Naive thymus-derived CD4-positive, alpha-beta T cell (primary cell): ENCODE results near the gene NADK. TPM values are rescaled to one million over a fixed set of nuclear protein-coding genes. Genes with fewer than 3 reads are reported as not detected.
"Not testable (repeated sequence)": the region's sequence is repeated elsewhere in the genome, so short reads cannot be mapped to it uniquely, and the experiment has no call there.

Experiments used
- ATAC-seq: fragments of 150-1000 bp; cut with Tn5 transposase; 2 replicates; pipeline ENCODE4 v1.10.0; 2021; ENCODE audit warnings: mild to moderate bottlenecking, moderate library complexity
- CTCF ChIA-PET: fragments of 350-600 bp; sonication (Branson Sonifier 250); formaldehyde crosslinking; loops from one replicate; lab custom pipeline; 2021; ENCODE audit warnings: antibody characterized with exemption; lab: Charles Lee
- POLR2A ChIA-PET: fragments of 350-600 bp; sonication (Branson Sonifier 250); formaldehyde crosslinking; loops from one replicate; lab custom pipeline; 2021; ENCODE audit warnings: antibody characterized with exemption, inconsistent platforms; lab: Charles Lee
- DNase-seq, 9 donors: peaks; one replicate each; pipeline versions ENCODE4 v3.0.0 to v3.0.0-alpha.2; 2020 to 2022; ENCODE audit warnings: mixed read lengths in 1 of 9
- H3K27ac ChIP-seq: one replicate; pipeline ENCODE4 v1.7.0; 2013; ENCODE audit warnings: mild to moderate bottlenecking, low read depth, low read length, moderate library complexity
- H3K27me3 ChIP-seq, 2 donors: one replicate each; pipeline ENCODE4 v1.7.0; 2013; ENCODE audit warnings: low read length in 2 of 2, mild to moderate bottlenecking in 2 of 2, moderate library complexity in 2 of 2; ENCODE audit not compliant: control insufficient read depth in 2 of 2, insufficient read depth in 2 of 2
- H3K36me3 ChIP-seq, 3 experiments: 1 replicate in 2 of 3; 2 replicates in 1 of 3; pipeline ENCODE4 v1.7.0; 2013; ENCODE audit warnings: low read length in 3 of 3, mild to moderate bottlenecking in 3 of 3, moderate library complexity in 1 of 3; ENCODE audit not compliant: insufficient read depth in 3 of 3, control insufficient read depth in 2 of 3
- H3K4me1 ChIP-seq, 2 donors: one replicate each; pipeline ENCODE4 v1.7.0; 2013; ENCODE audit warnings: low read length in 2 of 2, mild to moderate bottlenecking in 2 of 2, moderate library complexity in 1 of 2; ENCODE audit not compliant: control insufficient read depth in 2 of 2, insufficient read depth in 2 of 2
- H3K4me3 ChIP-seq: 2 replicates; pipeline ENCODE4 v1.7.0; 2013; ENCODE audit warnings: mild to moderate bottlenecking, low read length
- H3K9me3 ChIP-seq, 3 experiments: 1 replicate in 2 of 3; 2 replicates in 1 of 3; pipeline ENCODE4 v1.7.0; 2013; ENCODE audit warnings: low read length in 3 of 3; ENCODE audit not compliant: control insufficient read depth in 2 of 3
- H3K27ac Mint-ChIP-seq, 9 donors: one replicate each; pipeline ENCODE4 v1.8.0; 2020 to 2022; ENCODE audit warnings: mixed read lengths in 9 of 9, mild to moderate bottlenecking in 8 of 9, moderate library complexity in 5 of 9, inconsistent platforms in 2 of 9
- H3K27me3 Mint-ChIP-seq, 5 donors: one replicate each; pipeline ENCODE4 v1.8.0; 2021 to 2022; ENCODE audit warnings: mixed read lengths in 5 of 5, mild to moderate bottlenecking in 1 of 5
- H3K36me3 Mint-ChIP-seq, 5 donors: one replicate each; pipeline ENCODE4 v1.8.0; 2020 to 2022; ENCODE audit warnings: mixed read lengths in 5 of 5, mild to moderate bottlenecking in 3 of 5, inconsistent platforms in 1 of 5
- H3K4me1 Mint-ChIP-seq, 7 donors: one replicate each; pipeline ENCODE4 v1.8.0; 2020 to 2022; ENCODE audit warnings: mixed read lengths in 7 of 7, mild to moderate bottlenecking in 3 of 7, inconsistent platforms in 1 of 7
- H3K4me3 Mint-ChIP-seq, 10 donors: one replicate each; pipeline ENCODE4 v1.8.0; 2020 to 2022; ENCODE audit warnings: mild to moderate bottlenecking in 10 of 10, mixed read lengths in 10 of 10, moderate library complexity in 6 of 10, inconsistent platforms in 2 of 10
- H3K9me3 Mint-ChIP-seq, 11 donors: one replicate each; pipeline ENCODE4 v1.8.0; 2020 to 2022; ENCODE audit warnings: mixed read lengths in 11 of 11, mild to moderate bottlenecking in 4 of 11, inconsistent platforms in 1 of 11, moderate library complexity in 1 of 11
- intact Hi-C, 2 donors: fragments of 100-400 bp; cut with micrococcal nuclease; formaldehyde crosslinking; loops; one replicate each; pipeline ENCODE4 v1.15.1; 2023
- polyA plus RNA-seq, 2 donors: library from polyadenylated mRNA; unstranded; fragments of 300-500 nt; fragmentation: Illumina TruSeq; gene quantifications; one replicate each; pipeline ENCODE4 v1.2.3, GENCODE V29; 2021
- total RNA-seq, 6 experiments: library from RNA in 5 of 6; stranded (reverse) in 5 of 6; gene quantifications; 1 replicate in 5 of 6; 2 replicates in 1 of 6; pipeline ENCODE4 v1.2.3 and lab custom pipeline; 2021 to 2026

The NADK gene
- total and polyA plus RNA-seq, 7 experiments from 2014 or later, result 14.7 to 115 (median 49.4) TPM

DNA sequence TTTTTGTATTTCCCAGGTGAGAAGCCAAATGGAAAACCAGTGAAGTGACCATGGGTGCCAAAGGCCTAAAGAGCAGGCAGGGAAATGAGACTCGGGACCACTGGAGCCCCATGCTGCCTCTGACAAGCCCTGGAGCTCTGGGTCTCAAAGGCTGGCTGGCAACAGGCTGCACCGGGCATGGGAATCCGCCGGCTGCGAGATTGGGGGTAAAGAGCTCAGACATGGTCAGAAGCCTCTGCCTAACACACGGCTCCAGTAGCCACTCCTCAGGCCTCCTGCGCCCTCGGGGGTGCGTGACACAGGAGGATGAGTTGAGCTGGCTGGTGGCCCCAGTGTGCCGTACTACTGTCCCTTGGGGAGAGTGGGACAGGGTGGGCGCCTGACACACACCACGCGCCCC lies 48.0 kb downstream of the NADK start:
- CTCF ChIA-PET, DNase-seq, H3K9me3 Mint-ChIP-seq, H3K4me1 ChIP-seq, H3K27ac ChIP-seq, intact Hi-C loops, H3K27me3 Mint-ChIP-seq, H3K4me3 Mint-ChIP-seq, H3K27me3 ChIP-seq, H3K4me3 ChIP-seq, POLR2A ChIA-PET, H3K9me3 ChIP-seq, H3K27ac Mint-ChIP-seq, ATAC-seq: not testable (repeated sequence)
- peaks cover 0 to 36% (median 3%) of the 10 kb centered on the region in 3 experiments for H3K36me3 ChIP-seq
- Mint-ChIP-seq H3K4me1 (peaks cover 0 to 22% (median 13%) of the 10 kb centered on the region in 7 donors), H3K36me3 (peaks cover 0 to 17% (median 6%) of the 10 kb centered on the region in 5 donors)

DNA sequence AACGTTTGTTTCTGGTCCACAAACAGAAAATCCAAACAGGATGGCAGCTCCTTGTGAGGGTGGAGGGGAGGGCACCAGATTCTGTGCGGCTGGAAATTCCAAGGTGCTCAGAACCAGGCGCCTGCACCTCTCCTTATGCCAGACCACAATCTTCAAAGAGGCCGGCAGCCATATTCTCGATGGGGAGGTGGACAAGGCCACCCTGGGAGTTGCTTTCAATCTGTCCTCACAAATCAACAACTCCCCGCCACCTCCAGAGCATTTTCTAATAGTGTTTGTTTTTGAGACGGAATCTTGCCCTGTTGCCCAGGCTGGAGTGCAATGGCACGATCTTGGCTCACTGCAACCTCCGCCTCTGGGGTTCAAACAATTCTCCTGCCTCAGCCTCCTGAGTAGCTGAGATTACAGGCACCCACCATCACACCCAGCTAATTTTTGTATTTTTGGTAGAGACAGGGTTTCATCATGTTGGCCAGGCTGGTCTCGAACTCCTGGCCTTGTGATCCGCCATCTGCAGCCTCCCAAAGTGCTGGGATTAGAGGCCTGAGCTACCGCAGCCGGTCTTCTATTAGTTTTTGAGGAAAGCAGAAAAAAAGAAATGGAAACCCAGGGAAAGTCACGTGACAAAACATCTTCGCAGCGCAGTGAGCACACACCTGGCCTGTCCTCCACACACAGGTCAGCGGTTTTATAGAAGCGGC lies 49.0 kb downstream of the NADK start:
- Mint-ChIP-seq H3K4me3 (peak overlapping the region in 3 of 10 donors; percentile 29 to 85 (median 53)), H3K27ac (peak overlapping the region in 8 of 9 donors; percentile 56 to 99 (median 80)), H3K4me1 (peaks cover 0 to 26% (median 15%) of the 10 kb centered on the region in 7 donors), H3K36me3 (peaks cover 0 to 17% (median 7%) of the 10 kb centered on the region in 5 donors)
- H3K9me3 Mint-ChIP-seq, H3K27me3 Mint-ChIP-seq, intact Hi-C loops, H3K27me3 ChIP-seq, DNase-seq, ATAC-seq, H3K4me3 ChIP-seq, H3K4me1 ChIP-seq, POLR2A ChIA-PET, CTCF ChIA-PET, H3K9me3 ChIP-seq: not testable (repeated sequence)
- Histone ChIP-seq H3K27ac (peak overlapping the region; percentile 48), H3K36me3 (peaks cover 0 to 31% (median 3%) of the 10 kb centered on the region in 3 experiments)

DNA sequence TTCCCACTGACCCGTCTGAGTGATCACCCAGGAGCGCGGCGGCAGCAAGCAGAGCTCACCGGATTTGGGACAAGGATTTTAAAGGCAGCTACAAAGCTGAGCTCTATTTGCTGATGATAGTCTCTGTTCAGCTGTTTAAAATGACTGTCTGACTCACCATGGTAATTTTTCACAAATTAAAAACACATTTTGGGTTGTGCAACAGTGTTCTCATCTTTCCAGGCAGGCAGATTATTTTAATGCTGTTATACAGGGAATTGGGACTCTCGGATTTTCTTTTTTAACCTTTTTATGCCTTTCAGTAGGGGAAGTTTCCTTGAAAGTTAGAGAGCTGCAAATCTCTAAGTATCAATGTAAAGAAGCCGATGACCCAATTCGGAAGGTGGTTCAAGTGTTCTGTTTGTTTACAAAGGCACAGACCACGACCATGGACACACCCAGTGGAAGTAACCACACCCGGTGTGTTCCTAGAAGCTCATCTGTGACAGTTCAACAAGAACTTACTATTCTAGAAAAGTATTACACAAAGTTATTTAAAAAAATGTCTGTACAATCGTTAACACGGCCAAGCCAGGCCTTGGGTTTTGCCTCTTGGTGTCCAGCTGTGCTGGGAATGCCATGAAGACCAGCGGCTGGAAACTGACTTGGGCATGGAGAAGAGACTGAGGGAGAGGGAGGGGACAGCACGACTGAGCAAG lies 49.8 kb downstream of the NADK start:
- Histone ChIP-seq H3K36me3 (peaks cover 0 to 30% (median 3%) of the 10 kb centered on the region in 3 experiments), H3K27ac (peak overlapping the region; percentile 48)
- ATAC-seq, intact Hi-C loops, H3K27me3 ChIP-seq, CTCF ChIA-PET, H3K4me1 ChIP-seq, H3K9me3 ChIP-seq, H3K27me3 Mint-ChIP-seq, H3K4me3 ChIP-seq, H3K9me3 Mint-ChIP-seq: not testable (repeated sequence)
- peak overlapping the region in 9 of 10 donors; percentile 33 to 85 (median 53) for H3K4me3 Mint-ChIP-seq
- DNase-seq, result peak in 5 of 9 donors; percentile 12 to 60 (median 25)
- H3K27ac Mint-ChIP-seq, result peak overlapping the region; percentile 67 to 99 (median 82)
- H3K4me1 Mint-ChIP-seq, result peaks cover 0 to 25% (median 18%) of the 10 kb centered on the region in 7 donors
- POLR2A ChIA-PET, result interaction anchor here (0.6 kb wide), 1 partner anchor 114 kb away, joined by 6 read pairs; no protein-coding TSS in a partner anchor
- peaks cover 0 to 14% (median 7%) of the 10 kb centered on the region in 5 donors for H3K36me3 Mint-ChIP-seq

DNA sequence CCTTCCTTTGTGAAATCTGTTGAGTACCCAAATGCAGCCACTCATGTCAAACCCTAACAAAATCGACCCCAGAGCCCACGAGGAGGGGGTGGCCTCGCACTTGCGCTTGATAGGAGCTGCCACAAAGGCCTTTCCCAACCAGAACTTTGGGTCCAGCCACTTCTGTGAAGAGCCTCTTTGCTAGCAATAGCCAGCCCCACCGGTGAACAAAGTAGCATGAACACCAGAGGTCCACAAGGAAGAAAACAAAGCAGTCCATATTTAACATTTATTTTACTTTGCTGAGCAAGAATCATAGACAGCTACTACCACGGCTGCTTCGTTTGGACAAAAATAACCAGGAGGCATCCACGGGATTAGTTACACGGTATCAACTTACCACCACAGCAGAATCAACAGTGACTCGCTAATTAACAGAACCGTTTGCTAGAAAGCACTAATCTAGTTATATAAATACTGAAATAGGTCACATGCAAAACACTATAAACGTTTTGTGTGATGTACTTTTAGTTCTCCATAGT lies 51.1 kb downstream of the NADK start:
- H3K27ac ChIP-seq, H3K27me3 ChIP-seq, H3K4me1 ChIP-seq, CTCF ChIA-PET, H3K9me3 Mint-ChIP-seq, intact Hi-C loops, ATAC-seq, DNase-seq, H3K4me3 ChIP-seq, H3K9me3 ChIP-seq, H3K27me3 Mint-ChIP-seq, POLR2A ChIA-PET: not testable (repeated sequence)
- Mint-ChIP-seq H3K4me3 (peak overlapping the region in 1 of 10 donors; percentile 46), H3K27ac (peak overlapping the region in 4 of 9 donors; percentile 52 to 82 (median 64)), H3K36me3 (peaks cover 0 to 10% (median 4%) of the 10 kb centered on the region in 5 donors), H3K4me1 (peaks cover 0 to 25% (median 18%) of the 10 kb centered on the region in 7 donors)
- H3K36me3 ChIP-seq, result peaks cover 0 to 20% (median 0%) of the 10 kb centered on the region in 3 experiments

DNA sequence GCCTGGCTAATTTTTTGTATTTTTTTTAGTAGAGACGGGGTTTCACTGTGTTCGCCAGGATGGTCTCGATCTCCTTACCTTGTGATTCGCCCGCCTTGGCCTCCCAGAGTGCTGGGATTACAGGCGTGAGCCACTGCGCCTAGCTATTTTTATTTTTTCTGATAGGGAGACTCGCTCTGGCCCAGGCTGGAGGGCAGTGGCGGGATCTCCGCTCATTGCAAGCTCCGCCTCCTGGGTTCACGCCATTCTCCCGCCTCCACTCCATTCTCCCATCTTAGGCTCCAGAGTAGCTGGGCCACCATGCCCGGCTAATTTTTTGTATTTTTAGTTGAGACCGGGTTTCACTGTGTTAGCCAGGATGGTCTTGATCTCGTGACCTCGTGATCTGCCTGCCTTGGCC lies 52.2 kb downstream of the NADK start:
- H3K27me3 ChIP-seq, H3K27me3 Mint-ChIP-seq, H3K9me3 ChIP-seq, H3K27ac ChIP-seq, H3K4me3 ChIP-seq, H3K4me1 ChIP-seq, DNase-seq, intact Hi-C loops, H3K9me3 Mint-ChIP-seq, ATAC-seq, POLR2A ChIA-PET, CTCF ChIA-PET: not testable (repeated sequence)
- peaks cover 0 to 19% (median 4%) of the 10 kb centered on the region in 3 experiments for H3K36me3 ChIP-seq
- Mint-ChIP-seq H3K4me1 (peaks cover 0 to 32% (median 23%) of the 10 kb centered on the region in 7 donors), H3K27ac (peak overlapping the region in 5 of 9 donors; percentile 47 to 71 (median 58)), H3K36me3 (peaks cover 0 to 12% (median 8%) of the 10 kb centered on the region in 5 donors), H3K4me3 (peak overlapping the region in 5 of 10 donors; percentile 16 to 65 (median 41))

DNA sequence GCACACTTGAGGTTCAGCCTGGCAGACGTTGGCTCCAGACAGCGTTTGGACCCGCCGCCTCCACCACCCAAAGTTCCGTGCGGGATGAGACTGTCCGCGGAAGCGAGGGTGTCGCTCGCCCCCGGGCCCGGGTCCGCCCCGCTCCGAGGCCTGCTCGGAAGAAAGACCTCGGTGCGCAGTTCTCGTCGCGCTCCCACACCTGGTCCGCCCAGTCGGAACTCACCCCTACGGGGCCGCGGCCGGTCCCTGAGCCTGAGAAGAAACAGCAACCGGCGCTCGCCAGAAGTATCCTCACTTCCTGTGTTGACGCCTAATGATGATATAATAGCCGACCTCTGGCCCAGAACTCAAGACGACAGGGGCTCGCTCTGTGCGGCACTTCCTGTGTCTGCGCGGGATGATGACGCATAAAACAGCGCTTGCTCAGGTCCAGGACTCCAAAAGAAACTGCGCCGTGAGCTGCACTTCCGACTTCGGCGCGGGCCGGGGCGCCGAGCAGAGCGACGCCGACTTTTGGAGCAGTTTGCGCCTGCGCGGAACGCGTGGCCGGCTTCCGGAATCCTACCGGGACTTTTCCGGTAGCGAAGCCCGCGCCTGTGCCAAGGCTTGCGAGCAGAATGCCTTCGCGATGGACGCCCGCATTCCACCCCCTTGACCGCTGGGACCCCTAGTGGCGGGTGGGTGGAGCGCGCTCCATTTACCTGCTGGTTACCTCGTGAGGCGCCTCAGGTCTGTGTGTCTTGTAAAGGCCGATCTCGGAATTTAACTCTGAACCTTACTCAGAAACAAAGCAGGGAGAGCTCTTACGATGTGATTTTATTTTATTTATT lies 54.0 kb downstream of the NADK start, which contains the start of gene CDK11A:
CDK11A (minus strand) TSS at position 323 of the 830 bp plus-strand sequence. CDS start 1,539 bp downstream, outside the sequence.
- Mint-ChIP-seq H3K36me3 (peaks cover 0 to 13% (median 10%) of the 10 kb centered on the region in 5 donors), H3K4me1 (peaks cover 0 to 27% (median 20%) of the 10 kb centered on the region in 7 donors), H3K4me3 (peak within 1 kb of the TSS; percentile 90 to 98 (median 94)), H3K27ac (peak within 1 kb of the TSS; percentile 94 to 99 (median 97))
- peak; percentile 89 to 100 (median 98) for DNase-seq
- Histone ChIP-seq H3K4me3 (peak within 1 kb of the TSS; percentile 68), H3K36me3 (peaks cover 1 to 25% (median 16%) of the 10 kb centered on the region in 3 experiments), H3K27ac (peak within 1 kb of the TSS; percentile 90)
- POLR2A ChIA-PET, result interaction anchor here (0.7 to 1.3 kb wide), 5 partner anchors 31 to 577 kb away, joined by 3 to 5 read pairs (median 4); partner anchors contain the start of gene SLC35E2B
- H3K9me3 Mint-ChIP-seq, CTCF ChIA-PET, H3K4me1 ChIP-seq, H3K27me3 Mint-ChIP-seq, H3K27me3 ChIP-seq, H3K9me3 ChIP-seq: not testable (repeated sequence)
- ATAC-seq, result peak; percentile 97
- intact Hi-C loops, result loop anchor here in 1 of 2 donors (2.0 to 5.0 kb wide), 4 partner anchors 31 to 185 kb away; partner anchors contain the start of genes CDK11B, NADK and SLC35E2B
